Uterus (tissue), 4 donors: ENCODE data around the gene FOXC2. TPM values are rescaled to one million over a fixed set of nuclear protein-coding genes. Genes with fewer than 3 reads are reported as not detected.

ENCODE experiments used
- DNase-seq, 2 donors: peaks; one replicate each; pipeline ENCODE4 v3.0.0-alpha.2; 2019 to 2020
- H3K27ac ChIP-seq, 2 donors: fragments of 200-600 bp; sonication (generic); 1 replicate in 1 of 2; 2 replicates in 1 of 2; pipeline ENCODE4 v1.5.1; 2016 to 2018
- H3K27me3 ChIP-seq, 2 donors: fragments of 200-600 bp; sonication (generic); one replicate each; pipeline ENCODE4 v1.5.1; 2018 to 2019; ENCODE audit warnings: control low read depth in 1 of 2
- H3K36me3 ChIP-seq, 2 donors: fragments of 200-600 bp; sonication (generic); one replicate each; pipeline ENCODE4 v1.5.1; 2019; ENCODE audit warnings: control low read depth in 1 of 2
- H3K4me1 ChIP-seq, 2 donors: fragments of 200-600 bp; sonication (generic); one replicate each; pipeline ENCODE4 v1.5.1; 2018 to 2019; ENCODE audit warnings: control low read depth in 1 of 2
- H3K4me3 ChIP-seq, 2 donors: fragments of 200-600 bp; sonication (generic); 1 replicate in 1 of 2; 2 replicates in 1 of 2; pipeline ENCODE4 v1.5.1; 2018 to 2019; ENCODE audit warnings: mild to moderate bottlenecking in 1 of 2
- H3K9me3 ChIP-seq, 2 donors: fragments of 200-600 bp; sonication (generic); one replicate each; pipeline ENCODE4 v1.5.1; 2019; ENCODE audit warnings: control low read depth in 1 of 2
- POLR2A ChIP-seq, 2 donors: fragments of 450-650 bp; IDR thresholded peaks; one replicate each; pipeline ENCODE4 v1.6.1; 2016; ENCODE audit warnings: antibody characterized with exemption in 2 of 2, mild to moderate bottlenecking in 1 of 2, moderate library complexity in 1 of 2
- intact Hi-C: fragments of 100-400 bp; cut with DNase I; formaldehyde crosslinking; loops from one replicate; pipeline ENCODE4 v1.15.1; 2023; ENCODE audit warnings: low total_unique reads
- total RNA-seq, 4 donors: library from RNA; depleted of rRNA in 3 of 4; stranded (reverse); fragments of >200 nt in 3 of 4; gene quantifications; one replicate each; pipeline versions ENCODE4 v1.1.0 to v1.2.4, GENCODE V29; 2014 to 2023
- TF ChIP-seq, protein P1 (sequence below), 4 experiments: fragments of 200-600 bp in 2 of 4; fragments of 450-650 bp in 2 of 4; sonication (generic) in 2 of 4; IDR thresholded peaks; one replicate each; pipeline ENCODE4 v1.5.1; 2016 to 2019; ENCODE audit warnings: antibody characterized with exemption in 4 of 4, mild to moderate bottlenecking in 2 of 4, moderate library complexity in 1 of 4
- donor health status: DM: yes; HTN: yes; CAD: no.

The FOXC2 gene
- total RNA-seq, 4 donors from 2014 or later = 0.21 to 2.6 TPM; not detected in 2

DNA sequence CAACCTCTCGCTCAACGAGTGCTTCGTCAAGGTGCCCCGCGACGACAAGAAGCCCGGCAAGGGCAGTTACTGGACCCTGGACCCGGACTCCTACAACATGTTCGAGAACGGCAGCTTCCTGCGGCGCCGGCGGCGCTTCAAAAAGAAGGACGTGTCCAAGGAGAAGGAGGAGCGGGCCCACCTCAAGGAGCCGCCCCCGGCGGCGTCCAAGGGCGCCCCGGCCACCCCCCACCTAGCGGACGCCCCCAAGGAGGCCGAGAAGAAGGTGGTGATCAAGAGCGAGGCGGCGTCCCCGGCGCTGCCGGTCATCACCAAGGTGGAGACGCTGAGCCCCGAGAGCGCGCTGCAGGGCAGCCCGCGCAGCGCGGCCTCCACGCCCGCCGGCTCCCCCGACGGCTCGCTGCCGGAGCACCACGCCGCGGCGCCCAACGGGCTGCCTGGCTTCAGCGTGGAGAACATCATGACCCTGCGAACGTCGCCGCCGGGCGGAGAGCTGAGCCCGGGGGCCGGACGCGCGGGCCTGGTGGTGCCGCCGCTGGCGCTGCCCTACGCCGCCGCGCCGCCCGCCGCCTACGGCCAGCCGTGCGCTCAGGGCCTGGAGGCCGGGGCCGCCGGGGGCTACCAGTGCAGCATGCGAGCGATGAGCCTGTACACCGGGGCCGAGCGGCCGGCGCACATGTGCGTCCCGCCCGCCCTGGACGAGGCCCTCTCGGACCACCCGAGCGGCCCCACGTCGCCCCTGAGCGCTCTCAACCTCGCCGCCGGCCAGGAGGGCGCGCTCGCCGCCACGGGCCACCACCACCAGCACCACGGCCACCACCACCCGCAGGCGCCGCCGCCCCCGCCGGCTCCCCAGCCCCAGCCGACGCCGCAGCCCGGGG, 1.3 kb downstream of the FOXC2 start:
- peaks cover 16 to 52% of the 10 kb centered on the region in 2 donors for H3K27me3 ChIP-seq
- H3K4me3 ChIP-seq = peak overlapping the region in 1 of 2 donors; percentile 8
- no peaks in the 10 kb centered on the region for H3K9me3 ChIP-seq
- H3K4me1 ChIP-seq = no peaks in the 10 kb centered on the region
- H3K27ac ChIP-seq = peak overlapping the region in 1 of 2 donors; percentile 31
- H3K36me3 ChIP-seq = no peaks in the 10 kb centered on the region
- DNase-seq = no peak
- intact Hi-C loops = loop anchor here (5.0 kb wide), 1 partner anchor 494 kb away; no protein-coding TSS in a partner anchor
- TF ChIP-seq, protein P1, sequence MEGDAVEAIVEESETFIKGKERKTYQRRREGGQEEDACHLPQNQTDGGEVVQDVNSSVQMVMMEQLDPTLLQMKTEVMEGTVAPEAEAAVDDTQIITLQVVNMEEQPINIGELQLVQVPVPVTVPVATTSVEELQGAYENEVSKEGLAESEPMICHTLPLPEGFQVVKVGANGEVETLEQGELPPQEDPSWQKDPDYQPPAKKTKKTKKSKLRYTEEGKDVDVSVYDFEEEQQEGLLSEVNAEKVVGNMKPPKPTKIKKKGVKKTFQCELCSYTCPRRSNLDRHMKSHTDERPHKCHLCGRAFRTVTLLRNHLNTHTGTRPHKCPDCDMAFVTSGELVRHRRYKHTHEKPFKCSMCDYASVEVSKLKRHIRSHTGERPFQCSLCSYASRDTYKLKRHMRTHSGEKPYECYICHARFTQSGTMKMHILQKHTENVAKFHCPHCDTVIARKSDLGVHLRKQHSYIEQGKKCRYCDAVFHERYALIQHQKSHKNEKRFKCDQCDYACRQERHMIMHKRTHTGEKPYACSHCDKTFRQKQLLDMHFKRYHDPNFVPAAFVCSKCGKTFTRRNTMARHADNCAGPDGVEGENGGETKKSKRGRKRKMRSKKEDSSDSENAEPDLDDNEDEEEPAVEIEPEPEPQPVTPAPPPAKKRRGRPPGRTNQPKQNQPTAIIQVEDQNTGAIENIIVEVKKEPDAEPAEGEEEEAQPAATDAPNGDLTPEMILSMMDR (IDR thresholded peaks at IDR 0.05) = no peak
- no peak for TF ChIP-seq POLR2A (IDR thresholded peaks at IDR 0.05)

DNA sequence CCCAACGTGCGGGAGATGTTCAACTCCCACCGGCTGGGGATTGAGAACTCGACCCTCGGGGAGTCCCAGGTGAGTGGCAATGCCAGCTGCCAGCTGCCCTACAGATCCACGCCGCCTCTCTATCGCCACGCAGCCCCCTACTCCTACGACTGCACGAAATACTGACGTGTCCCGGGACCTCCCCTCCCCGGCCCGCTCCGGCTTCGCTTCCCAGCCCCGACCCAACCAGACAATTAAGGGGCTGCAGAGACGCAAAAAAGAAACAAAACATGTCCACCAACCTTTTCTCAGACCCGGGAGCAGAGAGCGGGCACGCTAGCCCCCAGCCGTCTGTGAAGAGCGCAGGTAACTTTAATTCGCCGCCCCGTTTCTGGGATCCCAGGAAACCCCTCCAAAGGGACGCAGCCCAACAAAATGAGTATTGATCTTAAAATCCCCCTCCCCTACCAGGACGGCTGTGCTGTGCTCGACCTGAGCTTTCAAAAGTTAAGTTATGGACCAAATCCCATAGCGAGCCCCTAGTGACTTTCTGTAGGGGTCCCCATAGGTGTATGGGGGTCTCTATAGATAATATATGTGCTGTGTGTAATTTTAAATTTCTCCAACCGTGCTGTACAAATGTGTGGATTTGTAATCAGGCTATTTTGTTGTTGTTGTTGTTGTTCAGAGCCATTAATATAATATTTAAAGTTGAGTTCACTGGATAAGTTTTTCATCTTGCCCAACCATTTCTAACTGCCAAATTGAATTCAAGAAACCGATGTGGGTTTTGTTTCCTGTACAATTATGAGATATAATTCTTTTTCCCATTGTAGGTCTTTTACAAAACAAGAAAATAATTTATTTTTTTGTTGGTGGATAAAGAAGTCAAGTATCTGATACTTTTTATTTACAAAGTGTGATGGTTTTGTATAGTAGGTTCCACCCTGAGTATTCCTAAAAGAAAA, 2.3 kb downstream of the FOXC2 start:
- Histone ChIP-seq H3K9me3 (no peaks in the 10 kb centered on the region), H3K4me1 (no peaks in the 10 kb centered on the region), H3K27me3 (peaks cover 16 to 50% of the 10 kb centered on the region in 2 donors), H3K27ac (no peak overlapping the region), H3K4me3 (no peak overlapping the region), H3K36me3 (no peaks in the 10 kb centered on the region)
- no peak for DNase-seq
- no peak for TF ChIP-seq POLR2A (IDR thresholded peaks at IDR 0.05)
- TF ChIP-seq, protein P1 (IDR thresholded peaks at IDR 0.05) = no peak
- intact Hi-C loops = loop anchor here (5.0 kb wide), 1 partner anchor 493 kb away; no protein-coding TSS in a partner anchor

DNA sequence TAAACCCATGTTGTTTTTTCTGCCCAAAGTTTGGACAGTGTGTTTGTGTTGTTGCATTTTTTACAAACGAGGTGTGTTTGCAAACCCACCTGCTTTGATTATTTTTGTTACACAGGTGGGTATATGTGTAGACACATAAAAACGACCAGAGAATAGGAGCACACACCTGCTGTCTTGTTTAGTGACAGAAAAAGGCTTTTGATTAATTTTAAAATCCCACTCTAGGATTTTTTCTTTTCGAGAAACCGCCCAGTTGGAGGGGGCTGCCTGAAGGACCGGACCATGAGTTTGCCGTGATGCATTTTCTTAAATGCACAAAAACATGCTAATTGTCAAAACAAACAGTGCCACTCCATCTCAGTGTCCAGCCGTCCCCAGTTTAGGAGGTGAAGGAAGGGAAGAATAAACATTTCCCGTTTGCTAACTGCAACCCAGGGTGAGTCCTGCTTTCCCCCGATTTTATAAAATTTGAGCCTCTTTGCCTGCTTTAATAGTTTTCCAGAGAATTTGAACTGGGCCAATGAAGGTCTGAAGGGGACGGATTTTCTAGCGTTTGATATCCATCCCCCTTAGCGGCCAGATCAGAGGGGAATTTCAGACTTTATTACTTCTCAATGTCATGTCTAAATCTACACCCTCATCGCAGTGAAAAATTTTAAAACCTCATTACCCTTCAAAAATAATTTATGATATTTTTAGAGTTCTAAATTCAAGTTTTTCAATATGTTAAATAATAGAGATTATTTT, 3.2 kb downstream of the FOXC2 start:
- Histone ChIP-seq H3K27ac (no peak overlapping the region), H3K27me3 (peaks cover 16 to 41% of the 10 kb centered on the region in 2 donors), H3K4me1 (no peaks in the 10 kb centered on the region), H3K36me3 (no peaks in the 10 kb centered on the region), H3K4me3 (no peak overlapping the region), H3K9me3 (no peaks in the 10 kb centered on the region)
- DNase-seq = no peak
- intact Hi-C loops = loop anchor here (5.0 kb wide), 1 partner anchor 492 kb away; no protein-coding TSS in a partner anchor
- TF ChIP-seq POLR2A (IDR thresholded peaks at IDR 0.05) = no peak
- TF ChIP-seq, protein P1 (IDR thresholded peaks at IDR 0.05) = no peak

DNA sequence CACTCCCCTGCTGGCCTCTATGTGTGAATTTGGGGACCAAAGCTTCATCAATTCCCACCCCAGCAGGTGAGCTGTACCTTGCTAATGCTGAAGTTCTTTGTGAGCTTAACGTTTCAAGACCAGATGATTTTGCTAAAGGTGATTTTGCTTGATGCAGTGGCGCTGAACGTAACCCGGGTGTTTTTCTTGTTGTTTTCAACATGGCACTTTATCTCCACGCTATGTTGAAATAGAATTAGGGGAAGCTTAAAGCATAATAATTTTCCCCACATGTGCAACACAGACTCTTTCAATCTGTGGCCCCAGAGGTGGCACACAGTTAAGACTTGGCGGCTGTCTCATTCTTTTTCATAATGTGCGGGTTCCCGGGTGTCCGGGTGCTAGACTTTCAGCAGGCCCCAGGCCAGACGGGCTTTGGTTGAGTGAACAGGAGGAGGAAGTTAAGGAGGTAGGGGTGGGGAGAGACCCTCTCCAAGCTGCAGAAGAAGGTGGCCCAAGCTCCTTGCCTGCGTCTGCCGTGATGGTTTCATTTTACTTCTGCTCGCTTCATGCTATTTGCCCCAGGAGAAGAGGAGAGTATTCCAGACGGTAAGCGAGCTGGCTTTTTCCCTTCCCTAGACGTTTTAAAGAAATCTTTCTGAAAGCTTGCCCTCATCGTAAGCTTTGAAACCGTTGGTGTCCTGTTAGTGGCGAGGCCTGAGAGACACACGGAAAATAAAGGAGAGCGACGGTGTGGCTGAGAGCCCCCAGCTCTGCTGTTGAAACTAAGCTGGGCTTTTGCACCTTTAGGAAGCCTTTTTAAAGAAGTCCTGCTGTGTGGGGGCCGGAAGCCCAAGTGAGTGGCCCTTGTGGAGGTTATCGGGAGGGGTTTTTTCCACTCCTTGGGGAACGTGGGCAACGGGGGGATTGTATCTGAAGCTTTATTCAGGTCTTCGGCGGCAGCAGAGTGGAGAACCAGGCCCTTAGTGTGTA, 4.2 kb downstream of the FOXC2 start:
- Histone ChIP-seq H3K4me3 (no peak overlapping the region), H3K9me3 (no peaks in the 10 kb centered on the region), H3K36me3 (no peaks in the 10 kb centered on the region), H3K4me1 (no peaks in the 10 kb centered on the region), H3K27me3 (peaks cover 12 to 38% of the 10 kb centered on the region in 2 donors), H3K27ac (no peak overlapping the region)
- intact Hi-C loops = no loop called here
- no peak for TF ChIP-seq POLR2A (IDR thresholded peaks at IDR 0.05)
- TF ChIP-seq, protein P1 (IDR thresholded peaks at IDR 0.05) = no peak
- no peak for DNase-seq
